ENCODE data around the gene RAB37. TPM values are rescaled to one million over a fixed set of nuclear protein-coding genes. Genes with fewer than 3 reads are reported as not detected.

Gene RAB37
- total RNA-seq, 1 experiment from 2014 or later: 2.5 TPM

- Histone ChIP-seq H3K79me1 (ENCODE audit: insufficient read depth, low read depth, low read length, poor library complexity, severe bottlenecking) (no peaks in the 10 kb centered on the region), H2BK12ac (ENCODE audit: insufficient read length, low read depth, low read length) (no peak overlapping the region), H3K18ac (ENCODE audit: insufficient read length, low read depth, low read length) (no peak overlapping the region), H2BK20ac (ENCODE audit: low read depth, low read length, poor library complexity, severe bottlenecking) (no peak overlapping the region), H3K9me3 (ENCODE audit: control insufficient read depth, low read depth, low read length) (no peaks in the 10 kb centered on the region), H3K27me3 (ENCODE audit: insufficient read depth, low read length) (no peaks in the 10 kb centered on the region), H2BK15ac (ENCODE audit: low read depth, low read length) (no peak overlapping the region), H3K4me1 (ENCODE audit: insufficient read depth, low read length) (peaks cover 3% of the 10 kb centered on the region; the same call in 1 of the 2 replicates), H2AFZ (ENCODE audit: low read length) (no peak overlapping the region), H3K23ac (ENCODE audit: insufficient read length, low read depth, low read length) (no peak overlapping the region), H2AK5ac (ENCODE audit: insufficient read length, low read length) (no peak overlapping the region), H3K23me2 (ENCODE audit: insufficient read length, low read depth, low read length, poor library complexity, severe bottlenecking) (no peaks in the 10 kb centered on the region), H4K20me1 (ENCODE audit: control insufficient read depth, insufficient read depth, insufficient read length) (no peaks in the 10 kb centered on the region), H3K79me2 (ENCODE audit: insufficient read depth, low read length) (no peaks in the 10 kb centered on the region), H2BK120ac (ENCODE audit: low read depth, low read length, poor library complexity, severe bottlenecking) (no peak overlapping the region), H4K8ac (replicated peaks; ENCODE audit: insufficient read length, low read depth, low read length) (no peak overlapping the region), H3K56ac (ENCODE audit: insufficient read length, low read depth, low read length) (no peak overlapping the region), H3K4me2 (ENCODE audit: insufficient read depth, insufficient read length, low read length) (no peak overlapping the region), H3K9ac (ENCODE audit: extremely low read depth, insufficient read length, low read length) (no peak overlapping the region), H2BK5ac (ENCODE audit: insufficient read length, low read length) (no peak overlapping the region), H3K27ac (ENCODE audit: insufficient read length, low read depth, low read length) (no peak overlapping the region), H3K14ac (ENCODE audit: insufficient read depth, low read length) (no peak overlapping the region), H3K4ac (ENCODE audit: low read depth, low read length) (no peak overlapping the region), H3T11ph (ENCODE audit: low read length) (no peak overlapping the region), H4K91ac (ENCODE audit: insufficient read length, low read depth, low read length) (no peak overlapping the region), H4K5ac (ENCODE audit: insufficient read length, low read depth, low read length) (no peak overlapping the region)
- Mint-ChIP-seq H3K36me3 (ENCODE audit: insufficient read depth in 1 of 3, low read depth in 3 of 3) (peaks cover 0 to 37% (median 16%) of the 10 kb centered on the region in 3 experiments; a peak in 6 of 7 replicates), H3K4me3 (no peak overlapping the region), H3K27me3 (ENCODE audit: low read depth) (no peaks in the 10 kb centered on the region), H3K27ac (no peak overlapping the region), H3K9me3 (no peaks in the 10 kb centered on the region), H3K4me1 (peaks cover 20 to 22% of the 10 kb centered on the region in 2 experiments)
- DNase-seq: no peak
- WGBS (ENCODE audit: extremely low coverage, insufficient read length, low lambda C conversion rate): no CpG with 5 or more reads among the region's 9 CpGs
- TF ChIP-seq, protein P1, sequence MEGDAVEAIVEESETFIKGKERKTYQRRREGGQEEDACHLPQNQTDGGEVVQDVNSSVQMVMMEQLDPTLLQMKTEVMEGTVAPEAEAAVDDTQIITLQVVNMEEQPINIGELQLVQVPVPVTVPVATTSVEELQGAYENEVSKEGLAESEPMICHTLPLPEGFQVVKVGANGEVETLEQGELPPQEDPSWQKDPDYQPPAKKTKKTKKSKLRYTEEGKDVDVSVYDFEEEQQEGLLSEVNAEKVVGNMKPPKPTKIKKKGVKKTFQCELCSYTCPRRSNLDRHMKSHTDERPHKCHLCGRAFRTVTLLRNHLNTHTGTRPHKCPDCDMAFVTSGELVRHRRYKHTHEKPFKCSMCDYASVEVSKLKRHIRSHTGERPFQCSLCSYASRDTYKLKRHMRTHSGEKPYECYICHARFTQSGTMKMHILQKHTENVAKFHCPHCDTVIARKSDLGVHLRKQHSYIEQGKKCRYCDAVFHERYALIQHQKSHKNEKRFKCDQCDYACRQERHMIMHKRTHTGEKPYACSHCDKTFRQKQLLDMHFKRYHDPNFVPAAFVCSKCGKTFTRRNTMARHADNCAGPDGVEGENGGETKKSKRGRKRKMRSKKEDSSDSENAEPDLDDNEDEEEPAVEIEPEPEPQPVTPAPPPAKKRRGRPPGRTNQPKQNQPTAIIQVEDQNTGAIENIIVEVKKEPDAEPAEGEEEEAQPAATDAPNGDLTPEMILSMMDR (conservative IDR thresholded peaks at IDR 0.05): no peak
Measured at GRCh38 chr17:74785981-74786360, 48.9 kb downstream of the RAB37 start.

Measured in H9 (cell line).